ENCODE measurements around the gene TEX52.
A peak's percentile ranks its signal among the peaks of the same experiment; 100 is the strongest.

- TF ChIP-seq RAD21 (IDR thresholded peaks at IDR 0.05 in 1 of 2, conservative IDR thresholded peaks at IDR 0.05 in 1 of 2; ENCODE audit: low read depth in 2 of 2, low read length in 2 of 2) (no peak), SIN3A (conservative IDR thresholded peaks at IDR 0.05 in 1 of 2, IDR thresholded peaks at IDR 0.05 in 1 of 2; ENCODE audit: low read depth in 1 of 2, low read length in 2 of 2) (no peak), USF2 (IDR thresholded peaks at IDR 0.05; ENCODE audit: low read length) (no peak), POLR2A (IDR thresholded peaks at IDR 0.05; ENCODE audit: control extremely low read depth in 1 of 2, low read depth in 2 of 2, low read length in 2 of 2) (no peak), EZH2 (IDR thresholded peaks at IDR 0.05; ENCODE audit: low read depth, low read length, severe bottlenecking) (no peak), YY1 (IDR thresholded peaks at IDR 0.05; ENCODE audit: low read depth, low read length) (no peak), CTCF (IDR thresholded peaks at IDR 0.05; ENCODE audit: control extremely low read depth in 1 of 3, insufficient read depth in 1 of 3, low read depth in 1 of 3, low read length in 3 of 3) (no peak), GTF2F1 (IDR thresholded peaks at IDR 0.05; ENCODE audit: borderline replicate concordance, low read depth, low read length) (no peak), POLR2AphosphoS5 (IDR thresholded peaks at IDR 0.05; ENCODE audit: low read depth, low read length) (0 out of 2 replicates have a peak, but pooled peaks have one; percentile 27), PHF8 (conservative IDR thresholded peaks at IDR 0.05; ENCODE audit: low read depth, low read length) (no peak), RFX5 (IDR thresholded peaks at IDR 0.05; ENCODE audit: borderline replicate concordance, low read depth, low read length) (no peak), CHD2 (IDR thresholded peaks at IDR 0.05; ENCODE audit: low read length) (no peak), JUN (IDR thresholded peaks at IDR 0.05; ENCODE audit: low read depth, low read length) (no peak)
Measured at GRCh38 chr12:2856051-2856450, 788 bp downstream of the TEX52 start.
